OCI-LY3 (cell line): Measurements from ENCODE around the gene ANKRD65.
"Not testable (repeated sequence)": the region's sequence is repeated elsewhere in the genome, so short reads cannot be mapped to it uniquely, and the experiment has no call there.

Experiments used
- H2AFZ ChIP-seq: fragments of 200-600, 300-600 bp; shearing (Covaris generic); 2 replicates; pipeline ENCODE4 v1.6.0; 2014; ENCODE audit warnings: antibody characterized with exemption, low read depth, low read length
- H3K27ac ChIP-seq: fragments of 200-600, 300-600 bp; sonication (generic); 2 replicates; pipeline ENCODE4 v1.5.1; 2014; ENCODE audit warnings: mild to moderate bottlenecking, low read length, moderate library complexity, mixed read lengths
- H3K27me3 ChIP-seq: fragments of 200-600, 300-600 bp; sonication (generic); 2 replicates; pipeline ENCODE4 v1.6.1; 2014; ENCODE audit warnings: low read depth, low read length, mixed read lengths
- H3K36me3 ChIP-seq: fragments of 200-600, 300-600 bp; sonication (generic); replicated peaks from 2 replicates; pipeline ENCODE3; 2014; ENCODE audit warnings: low read depth, low read length, mixed read lengths
- H3K4me1 ChIP-seq: fragments of 300-600, 200-600 bp; sonication (generic); 2 replicates; pipeline ENCODE4 v1.6.1; 2014; ENCODE audit warnings: low read length, mixed read lengths
- H3K4me2 ChIP-seq: fragments of 200-600, 300-600 bp; sonication (generic); 2 replicates; pipeline ENCODE4 v1.6.1; 2014; ENCODE audit warnings: low read length, mixed read lengths
- H3K4me3 ChIP-seq: fragments of 300-600, 200-600 bp; sonication (generic); 2 replicates; pipeline ENCODE4 v1.5.1; 2014; ENCODE audit warnings: antibody characterized with exemption, mild to moderate bottlenecking, low read length, moderate library complexity
- H3K79me2 ChIP-seq: fragments of 300-600, 200-600 bp; shearing (Covaris generic); 2 replicates; pipeline ENCODE4 v1.6.1; 2014; ENCODE audit warnings: mild to moderate bottlenecking, low read length, mixed read lengths
- H3K9ac ChIP-seq: fragments of 300-600, 200-600 bp; shearing (Covaris generic); 2 replicates; pipeline ENCODE4 v1.6.0; 2014; ENCODE audit warnings: mild to moderate bottlenecking, low read length, moderate library complexity
- H3K9me3 ChIP-seq: fragments of 200-600, 300-600 bp; shearing (Covaris generic); 2 replicates; pipeline ENCODE4 v1.6.1; 2014; ENCODE audit warnings: low read length, mixed read lengths; ENCODE audit not compliant: insufficient read depth
- H4K20me1 ChIP-seq: fragments of 200-600, 300-600 bp; sonication (generic); 2 replicates; pipeline ENCODE4 v1.6.1; 2016; ENCODE audit warnings: low read length, mixed read lengths; ENCODE audit not compliant: insufficient read depth
- EZH2phosphoT487 ChIP-seq: fragments of 200-600 bp; shearing (Covaris generic); IDR thresholded peaks from 2 replicates; pipeline ENCODE4 v1.6.1; 2018; ENCODE audit warnings: antibody characterized with exemption, mixed run types, low read depth
- TF ChIP-seq, protein P1 (sequence below): fragments of 200-600, 300-600 bp; sonication (generic); IDR thresholded peaks from 2 replicates; pipeline ENCODE4 v1.5.1; 2014; ENCODE audit warnings: antibody characterized with exemption, low read length, low read depth

ANKRD65 gene

GRCh38 chr1:1461721-1462317 lies 40.7 kb upstream of the ANKRD65 start:
- H3K27me3 ChIP-seq = no peaks in the 10 kb centered on the region
- H3K4me3 ChIP-seq = peak overlapping the region; percentile 64
- H3K4me1 ChIP-seq = peaks cover 29% of the 10 kb centered on the region
- no peaks in the 10 kb centered on the region for H3K9me3 ChIP-seq
- no peaks in the 10 kb centered on the region for H3K36me3 ChIP-seq
- peak overlapping the region; percentile 63 for H3K4me2 ChIP-seq
- TF ChIP-seq, protein P1, sequence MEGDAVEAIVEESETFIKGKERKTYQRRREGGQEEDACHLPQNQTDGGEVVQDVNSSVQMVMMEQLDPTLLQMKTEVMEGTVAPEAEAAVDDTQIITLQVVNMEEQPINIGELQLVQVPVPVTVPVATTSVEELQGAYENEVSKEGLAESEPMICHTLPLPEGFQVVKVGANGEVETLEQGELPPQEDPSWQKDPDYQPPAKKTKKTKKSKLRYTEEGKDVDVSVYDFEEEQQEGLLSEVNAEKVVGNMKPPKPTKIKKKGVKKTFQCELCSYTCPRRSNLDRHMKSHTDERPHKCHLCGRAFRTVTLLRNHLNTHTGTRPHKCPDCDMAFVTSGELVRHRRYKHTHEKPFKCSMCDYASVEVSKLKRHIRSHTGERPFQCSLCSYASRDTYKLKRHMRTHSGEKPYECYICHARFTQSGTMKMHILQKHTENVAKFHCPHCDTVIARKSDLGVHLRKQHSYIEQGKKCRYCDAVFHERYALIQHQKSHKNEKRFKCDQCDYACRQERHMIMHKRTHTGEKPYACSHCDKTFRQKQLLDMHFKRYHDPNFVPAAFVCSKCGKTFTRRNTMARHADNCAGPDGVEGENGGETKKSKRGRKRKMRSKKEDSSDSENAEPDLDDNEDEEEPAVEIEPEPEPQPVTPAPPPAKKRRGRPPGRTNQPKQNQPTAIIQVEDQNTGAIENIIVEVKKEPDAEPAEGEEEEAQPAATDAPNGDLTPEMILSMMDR = no peak
- no peak for TF ChIP-seq EZH2phosphoT487
- H3K9ac ChIP-seq = peak overlapping the region; percentile 38; the same call in 1 of the 2 replicates
- no peaks in the 10 kb centered on the region for H4K20me1 ChIP-seq
- H3K27ac ChIP-seq = no peak overlapping the region
- peak overlapping the region; percentile 67 for H2AFZ ChIP-seq
- H3K79me2 ChIP-seq = no peaks in the 10 kb centered on the region

DNA sequence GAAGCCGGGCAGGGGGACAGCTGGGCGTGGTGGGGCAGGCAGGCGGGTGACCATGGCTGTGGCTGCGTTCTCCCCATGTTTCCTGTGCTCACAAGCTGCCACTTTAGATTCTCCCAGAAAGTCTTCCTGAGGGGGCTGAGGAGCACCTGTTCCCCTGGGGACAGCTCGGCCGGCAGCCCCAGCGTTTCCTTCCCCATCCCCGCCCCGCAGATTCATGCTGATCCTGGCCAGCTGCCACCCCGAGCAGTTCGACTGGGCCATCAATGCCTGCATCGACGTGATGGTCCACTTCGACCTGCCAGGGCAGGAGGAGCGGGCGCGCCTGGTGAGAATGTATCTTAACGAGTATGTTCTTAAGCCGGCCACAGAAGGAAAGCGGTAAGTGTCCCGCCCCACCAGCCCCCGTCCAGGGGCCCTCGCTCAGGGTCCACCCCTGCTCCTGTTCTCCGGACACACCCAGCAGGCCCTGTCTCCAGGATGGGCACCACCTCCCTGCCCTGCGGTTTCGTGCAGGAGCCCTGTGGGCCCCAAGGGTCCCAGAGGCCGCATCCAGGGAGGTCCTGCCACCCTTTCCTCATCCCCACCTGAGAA lies 39.6 kb upstream of the ANKRD65 start:
- no peaks in the 10 kb centered on the region for H3K79me2 ChIP-seq
- no peak overlapping the region for H3K4me3 ChIP-seq
- H4K20me1 ChIP-seq = no peaks in the 10 kb centered on the region
- H3K9me3 ChIP-seq = no peaks in the 10 kb centered on the region
- no peaks in the 10 kb centered on the region for H3K36me3 ChIP-seq
- no peaks in the 10 kb centered on the region for H3K27me3 ChIP-seq
- H2AFZ ChIP-seq = no peak overlapping the region
- H3K27ac ChIP-seq = no peak overlapping the region
- H3K4me2 ChIP-seq = no peak overlapping the region
- H3K9ac ChIP-seq = no peak overlapping the region
- TF ChIP-seq EZH2phosphoT487 = no peak
- TF ChIP-seq, protein P1 = no peak
- H3K4me1 ChIP-seq = peaks cover 29% of the 10 kb centered on the region

DNA sequence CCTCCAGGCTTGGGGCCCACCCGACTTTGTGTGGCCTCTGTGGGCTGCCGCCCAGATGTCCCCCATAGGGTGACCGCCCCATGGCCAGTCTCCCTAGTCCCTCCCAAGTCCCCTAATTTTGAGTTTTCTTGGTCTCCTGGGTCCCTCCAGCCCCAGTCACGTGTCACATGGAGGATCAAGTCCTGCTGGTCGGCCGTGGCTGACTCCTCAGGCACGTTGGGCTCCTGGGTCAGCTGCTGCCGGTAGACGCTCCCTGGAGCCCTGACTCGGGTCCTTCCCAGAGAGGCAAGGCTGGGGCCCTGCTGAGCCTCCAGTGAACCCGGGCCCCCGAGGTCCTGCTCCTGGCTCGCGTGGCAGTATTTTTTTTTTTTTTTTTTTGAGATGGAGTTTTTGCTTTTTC lies 38.6 kb upstream of the ANKRD65 start:
- not testable (repeated sequence) for H4K20me1 ChIP-seq, H3K9me3 ChIP-seq, H2AFZ ChIP-seq, H3K79me2 ChIP-seq, H3K27me3 ChIP-seq, H3K4me3 ChIP-seq, H3K36me3 ChIP-seq, H3K4me2 ChIP-seq, H3K9ac ChIP-seq, H3K27ac ChIP-seq
- H3K4me1 ChIP-seq = peaks cover 24% of the 10 kb centered on the region

DNA sequence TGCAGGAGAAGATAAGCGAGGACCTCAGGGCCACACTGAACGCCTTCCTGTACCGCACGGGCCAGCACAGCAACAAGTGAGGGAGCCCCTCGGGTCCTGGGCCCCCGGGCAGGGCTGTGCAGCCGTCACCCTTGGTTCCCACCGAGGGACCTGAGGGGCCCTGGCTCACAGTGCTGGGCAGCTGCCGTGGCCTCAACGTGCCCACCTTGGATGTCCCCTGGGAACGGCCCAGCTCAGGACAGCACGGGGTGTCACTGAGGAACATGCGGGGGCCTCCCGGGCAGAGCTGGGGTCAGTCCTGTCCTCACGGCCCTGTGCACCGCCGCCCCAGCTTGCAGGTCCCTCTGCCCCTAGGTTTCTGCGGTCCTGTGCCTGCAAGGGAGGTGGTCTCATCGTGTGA lies 38.1 kb upstream of the ANKRD65 start:
- H4K20me1 ChIP-seq, H3K27ac ChIP-seq, H3K79me2 ChIP-seq, H3K9ac ChIP-seq, H3K9me3 ChIP-seq, H3K27me3 ChIP-seq, H3K4me2 ChIP-seq, H3K36me3 ChIP-seq, H2AFZ ChIP-seq, H3K4me3 ChIP-seq: not testable (repeated sequence)
- H3K4me1 ChIP-seq = peaks cover 19% of the 10 kb centered on the region

DNA sequence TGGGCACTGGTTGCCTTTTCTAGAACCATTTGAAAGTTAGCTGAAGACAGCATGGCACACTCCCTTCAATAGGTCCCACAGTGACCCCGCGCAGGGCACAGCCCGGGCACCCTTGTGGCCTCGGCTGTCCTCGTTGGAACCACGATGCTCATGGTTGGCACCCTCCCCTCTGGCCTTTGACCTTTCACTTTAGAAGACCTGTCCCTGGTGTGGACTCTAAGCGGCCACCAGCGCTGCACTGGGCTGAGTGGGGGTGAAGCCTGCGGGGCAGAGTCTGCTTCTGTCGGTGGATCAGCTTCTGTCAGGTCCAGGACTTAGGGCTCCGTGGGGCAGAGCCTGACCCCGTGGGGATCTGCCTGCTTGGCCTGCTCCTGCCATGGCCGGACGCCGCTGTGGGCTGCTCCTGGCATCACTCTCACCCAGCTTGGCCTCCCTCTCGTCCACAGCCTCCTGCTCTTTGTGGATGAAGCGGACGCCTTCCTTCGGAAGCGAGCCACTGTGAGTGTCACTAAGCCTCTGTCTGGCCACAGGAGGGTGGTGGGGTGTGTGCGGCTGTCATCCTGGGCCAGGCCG lies 35.7 kb upstream of the ANKRD65 start:
- not testable (repeated sequence) for H3K9me3 ChIP-seq, H4K20me1 ChIP-seq, H3K27me3 ChIP-seq, H3K4me3 ChIP-seq, H3K4me2 ChIP-seq, H3K4me1 ChIP-seq, H3K79me2 ChIP-seq, H3K27ac ChIP-seq, H2AFZ ChIP-seq, H3K9ac ChIP-seq, H3K36me3 ChIP-seq

- not testable (repeated sequence) for H3K27me3 ChIP-seq, H3K9ac ChIP-seq, H3K4me1 ChIP-seq, H3K4me2 ChIP-seq, H3K79me2 ChIP-seq, H3K27ac ChIP-seq, H4K20me1 ChIP-seq, H3K4me3 ChIP-seq, H3K9me3 ChIP-seq, H3K36me3 ChIP-seq, H2AFZ ChIP-seq
Observed at GRCh38 chr1:1455934-1456333, 34.9 kb upstream of the ANKRD65 start.
